Loucy (cell line): ENCODE data around the gene CLPSL2.
A peak's percentile ranks its signal among the peaks of the same experiment; 100 is the strongest.
"Not testable (repeated sequence)": the region's sequence is repeated elsewhere in the genome, so short reads cannot be mapped to it uniquely, and the experiment has no call there.

ENCODE experiments used
- H2AFZ ChIP-seq: fragments of 200-600 bp; sonication (generic); 2 replicates; pipeline ENCODE4 v1.6.0; 2016; ENCODE audit warnings: antibody characterized with exemption, mild to moderate bottlenecking, low read length, moderate library complexity
- H3F3A ChIP-seq: fragments of 200-600 bp; 2 replicates; pipeline ENCODE4 v1.6.0; 2016; ENCODE audit warnings: antibody characterized with exemption, low read depth, mild to moderate bottlenecking
- H3K27me3 ChIP-seq: fragments of 200-600 bp; sonication (generic); 2 replicates; pipeline ENCODE4 v1.6.1; 2014; ENCODE audit warnings: low read length, mild to moderate bottlenecking; ENCODE audit not compliant: insufficient read depth, poor library complexity, severe bottlenecking
- H3K36me3 ChIP-seq: fragments of 200-600 bp; sonication (generic); 2 replicates; pipeline ENCODE4 v1.6.1; 2016; ENCODE audit warnings: low read length; ENCODE audit not compliant: insufficient read depth
- H3K4me1 ChIP-seq: fragments of 200-600 bp; sonication (generic); 2 replicates; pipeline ENCODE4 v1.5.1; 2014; ENCODE audit warnings: low read length, mild to moderate bottlenecking; ENCODE audit not compliant: insufficient read depth, poor library complexity, severe bottlenecking
- H3K4me2 ChIP-seq: fragments of 200-600 bp; sonication (generic); 2 replicates; pipeline ENCODE4 v1.6.0; 2014; ENCODE audit warnings: antibody characterized with exemption, low read length, low read depth, mild to moderate bottlenecking; ENCODE audit not compliant: poor library complexity, severe bottlenecking
- H3K4me3 ChIP-seq: fragments of 200-600 bp; sonication (generic); 2 replicates; pipeline ENCODE4 v1.5.1; 2014; ENCODE audit warnings: low read length, mild to moderate bottlenecking, mixed read lengths; ENCODE audit not compliant: poor library complexity, severe bottlenecking
- H3K79me2 ChIP-seq: fragments of 200-600 bp; sonication (generic); 2 replicates; pipeline ENCODE4 v1.6.1; 2014; ENCODE audit warnings: low read length; ENCODE audit not compliant: insufficient read depth
- H3K9ac ChIP-seq: fragments of 200-600 bp; sonication (generic); 2 replicates; pipeline ENCODE4 v1.6.0; 2014; ENCODE audit warnings: mild to moderate bottlenecking, low read depth, low read length, moderate library complexity; ENCODE audit not compliant: poor library complexity, severe bottlenecking
- H3K9me2 ChIP-seq: fragments of 200-600 bp; sonication (generic); replicated peaks from 2 replicates; pipeline ENCODE4 v1.6.1; 2016; ENCODE audit warnings: low read depth, low read length, mixed read lengths
- H3K9me3 ChIP-seq: fragments of 200-600 bp; sonication (generic); 2 replicates; pipeline ENCODE4 v1.6.1; 2014; ENCODE audit warnings: mild to moderate bottlenecking, antibody characterized with exemption, low read length, low read depth; ENCODE audit not compliant: insufficient read depth
- H4K20me1 ChIP-seq: fragments of 200-600 bp; sonication (generic); 2 replicates; pipeline ENCODE4 v1.6.0; 2014; ENCODE audit warnings: antibody characterized with exemption, low read length, mild to moderate bottlenecking; ENCODE audit not compliant: insufficient read depth, poor library complexity, severe bottlenecking
- EZH2phosphoT487 ChIP-seq: fragments of 200-600 bp; IDR thresholded peaks from 2 replicates; pipeline ENCODE4 v1.6.1; 2018; ENCODE audit warnings: antibody characterized with exemption, mild to moderate bottlenecking, moderate library complexity, borderline replicate concordance
- TF ChIP-seq, protein P1 (sequence below): fragments of 200-600 bp; sonication (generic); conservative IDR thresholded peaks from 2 replicates; pipeline ENCODE4 v1.5.1; 2014; ENCODE audit warnings: mild to moderate bottlenecking, antibody characterized with exemption, low read length

Gene CLPSL2

DNA sequence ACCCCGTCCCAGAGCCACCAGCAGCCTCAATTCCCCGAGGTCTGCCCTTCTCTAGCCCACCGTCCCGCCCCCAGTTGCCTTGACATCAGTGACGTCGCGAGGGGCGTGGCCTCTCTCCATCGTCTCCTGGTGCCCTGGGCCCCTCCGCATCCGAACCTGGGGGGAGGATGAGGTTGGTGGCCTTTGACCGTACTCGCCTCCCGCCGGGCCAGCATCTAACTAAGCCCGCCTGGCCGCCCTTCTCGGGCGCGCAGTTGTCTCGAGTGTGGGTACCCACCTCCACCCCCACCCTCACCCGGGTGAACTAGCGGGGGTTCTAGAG lies 45.0 kb upstream of the CLPSL2 start:
- Histone ChIP-seq H3K4me1 (peaks cover 69% of the 10 kb centered on the region), H3K4me3 (peak overlapping the region; percentile 80), H3K9me2 (no peaks in the 10 kb centered on the region), H3F3A (peaks cover 14% of the 10 kb centered on the region; the same call in 1 of the 2 replicates), H4K20me1 (no peaks in the 10 kb centered on the region), H2AFZ (peak overlapping the region; percentile 57), H3K9ac (peak overlapping the region; percentile 88), H3K36me3 (no peaks in the 10 kb centered on the region), H3K79me2 (peaks cover 20% of the 10 kb centered on the region; the same call in 1 of the 2 replicates), H3K27me3 (no peaks in the 10 kb centered on the region), H3K9me3 (no peaks in the 10 kb centered on the region), H3K4me2 (peak overlapping the region; percentile 80)
- no peak for TF ChIP-seq EZH2phosphoT487
- TF ChIP-seq, protein P1, sequence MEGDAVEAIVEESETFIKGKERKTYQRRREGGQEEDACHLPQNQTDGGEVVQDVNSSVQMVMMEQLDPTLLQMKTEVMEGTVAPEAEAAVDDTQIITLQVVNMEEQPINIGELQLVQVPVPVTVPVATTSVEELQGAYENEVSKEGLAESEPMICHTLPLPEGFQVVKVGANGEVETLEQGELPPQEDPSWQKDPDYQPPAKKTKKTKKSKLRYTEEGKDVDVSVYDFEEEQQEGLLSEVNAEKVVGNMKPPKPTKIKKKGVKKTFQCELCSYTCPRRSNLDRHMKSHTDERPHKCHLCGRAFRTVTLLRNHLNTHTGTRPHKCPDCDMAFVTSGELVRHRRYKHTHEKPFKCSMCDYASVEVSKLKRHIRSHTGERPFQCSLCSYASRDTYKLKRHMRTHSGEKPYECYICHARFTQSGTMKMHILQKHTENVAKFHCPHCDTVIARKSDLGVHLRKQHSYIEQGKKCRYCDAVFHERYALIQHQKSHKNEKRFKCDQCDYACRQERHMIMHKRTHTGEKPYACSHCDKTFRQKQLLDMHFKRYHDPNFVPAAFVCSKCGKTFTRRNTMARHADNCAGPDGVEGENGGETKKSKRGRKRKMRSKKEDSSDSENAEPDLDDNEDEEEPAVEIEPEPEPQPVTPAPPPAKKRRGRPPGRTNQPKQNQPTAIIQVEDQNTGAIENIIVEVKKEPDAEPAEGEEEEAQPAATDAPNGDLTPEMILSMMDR = no peak

GRCh38 chr6:35731736-35732532 lies 44.5 kb upstream of the CLPSL2 start:
- Histone ChIP-seq H3K9me2 (no peaks in the 10 kb centered on the region), H3K36me3 (no peaks in the 10 kb centered on the region), H3K4me3 (peak overlapping the region; percentile 80), H3F3A (peaks cover 14% of the 10 kb centered on the region; the same call in 1 of the 2 replicates), H3K79me2 (peaks cover 17% of the 10 kb centered on the region; the same call in 1 of the 2 replicates), H3K27me3 (no peaks in the 10 kb centered on the region), H3K9ac (peak overlapping the region; percentile 88), H3K9me3 (no peaks in the 10 kb centered on the region), H2AFZ (peak overlapping the region; percentile 57), H3K4me1 (peaks cover 64% of the 10 kb centered on the region), H3K4me2 (peak overlapping the region; percentile 80), H4K20me1 (no peaks in the 10 kb centered on the region)
- no peak for TF ChIP-seq EZH2phosphoT487
- TF ChIP-seq, protein P1 = peak; percentile 17; the same call in 1 of the 2 replicates

- no peak for TF ChIP-seq EZH2phosphoT487
- TF ChIP-seq, protein P1 = no peak
- no peaks in the 10 kb centered on the region for H4K20me1 ChIP-seq
- no peaks in the 10 kb centered on the region for H3K27me3 ChIP-seq
- H3K4me1 ChIP-seq = peaks cover 53% of the 10 kb centered on the region
- no peaks in the 10 kb centered on the region for H3K9me2 ChIP-seq
- peaks cover 16% of the 10 kb centered on the region; the same call in 1 of the 2 replicates for H3K79me2 ChIP-seq
- no peak overlapping the region for H3K4me2 ChIP-seq
- no peak overlapping the region for H3K4me3 ChIP-seq
- peak overlapping the region; percentile 88 for H3K9ac ChIP-seq
- no peak overlapping the region for H2AFZ ChIP-seq
- H3K9me3 ChIP-seq = no peaks in the 10 kb centered on the region
- peaks cover 6% of the 10 kb centered on the region; the same call in 1 of the 2 replicates for H3F3A ChIP-seq
- H3K36me3 ChIP-seq = no peaks in the 10 kb centered on the region
Observed at GRCh38 chr6:35733633-35734032, 42.8 kb upstream of the CLPSL2 start.

- not testable (repeated sequence) for H3K36me3 ChIP-seq, H3K27me3 ChIP-seq, H3F3A ChIP-seq, H3K9me2 ChIP-seq, H3K9ac ChIP-seq, H4K20me1 ChIP-seq, H3K4me2 ChIP-seq, H3K4me3 ChIP-seq, H3K9me3 ChIP-seq, H2AFZ ChIP-seq
- H3K4me1 ChIP-seq = peaks cover 47% of the 10 kb centered on the region
- peaks cover 15% of the 10 kb centered on the region; the same call in 1 of the 2 replicates for H3K79me2 ChIP-seq
Observed at GRCh38 chr6:35734319-35734718, 42.1 kb upstream of the CLPSL2 start.
